GM21390 (cell line): ENCODE measurements around the gene GOLGA8T.
"Not testable (repeated sequence)": the region's sequence is repeated elsewhere in the genome, so short reads cannot be mapped to it uniquely, and the experiment has no call there.

ENCODE experiments used
- ATAC-seq: cut with Tn5 transposase; IDR thresholded peaks from one replicate; pipeline ENCODE4 v1.9.1; 2021; ENCODE audit not compliant: unreplicated experiment

The GOLGA8T gene, protein sequence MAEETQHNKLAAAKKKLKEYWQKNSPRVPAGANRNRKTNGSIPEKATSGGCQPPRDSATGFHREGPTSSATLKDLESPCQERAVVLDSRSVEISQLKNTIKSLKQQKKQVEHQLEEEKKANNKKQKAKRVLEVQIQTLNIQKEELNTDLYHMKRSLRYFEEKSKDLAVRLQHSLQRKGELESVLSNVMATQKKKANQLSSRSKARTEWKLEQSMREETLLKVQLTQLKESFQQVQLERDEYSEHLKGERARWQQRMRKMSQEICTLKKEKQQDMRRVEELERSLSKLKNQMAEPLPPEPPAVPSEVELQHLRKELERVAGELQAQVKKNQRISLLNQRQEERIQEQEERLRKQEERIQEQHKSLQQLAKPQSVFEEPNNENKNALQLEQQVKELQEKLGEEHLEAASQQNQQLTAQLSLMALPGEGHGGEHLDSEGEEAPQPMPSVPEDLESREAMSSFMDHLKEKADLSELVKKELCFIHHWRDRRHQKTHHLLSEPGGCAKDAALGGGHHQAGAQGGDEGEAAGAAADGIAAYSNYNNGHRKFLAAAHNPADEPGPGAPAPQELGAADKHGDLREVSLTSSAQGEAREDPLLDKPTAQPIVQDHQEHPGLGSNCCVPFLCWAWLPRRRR

DNA sequence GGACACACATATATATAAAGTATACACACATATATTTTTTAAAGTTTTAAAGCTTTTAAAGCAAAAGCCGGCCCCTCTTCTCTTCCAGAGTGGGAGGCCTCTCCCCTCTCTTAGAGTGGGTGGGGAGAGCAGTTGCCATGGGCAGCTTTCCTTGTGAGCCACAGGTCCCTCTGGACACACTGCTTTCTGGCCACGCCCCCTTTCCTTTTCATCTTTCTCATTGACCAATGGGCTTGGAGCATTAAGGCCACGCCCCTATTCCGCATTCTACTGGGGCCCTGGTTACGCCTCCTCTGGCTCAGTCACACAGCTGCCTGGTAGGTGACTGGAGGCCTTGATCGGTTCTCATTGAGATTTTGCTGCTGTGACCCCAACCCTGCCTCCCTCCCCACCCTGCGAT lies at the start of gene GOLGA8T:
TSS of gene GOLGA8T (plus strand) at position 301 of the 400 bp plus-strand sequence. CDS start at position 399, 98 bp downstream.
- not testable (repeated sequence) for ATAC-seq

DNA sequence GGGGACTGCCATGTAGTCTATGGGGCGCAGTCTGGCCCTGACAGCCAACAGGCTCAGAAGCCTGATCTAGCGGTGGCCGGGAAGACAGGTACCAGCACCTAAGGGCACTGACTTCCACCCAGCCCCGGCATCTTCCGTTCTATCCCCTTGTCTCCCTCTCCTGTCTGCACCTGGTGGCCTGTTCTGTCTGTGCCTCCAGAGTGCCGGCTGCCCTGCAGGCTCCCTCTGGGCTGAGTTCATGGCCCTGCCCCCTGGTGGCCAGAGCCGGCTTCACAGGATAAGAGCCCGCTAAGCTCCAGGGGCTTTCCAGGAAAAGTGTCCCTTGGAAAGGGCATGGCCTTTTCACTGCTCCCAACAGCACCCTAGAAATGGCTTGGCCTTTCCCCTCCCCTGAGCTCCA lies 37.0 kb upstream of the GOLGA8T start:
- ATAC-seq: not testable (repeated sequence)

DNA sequence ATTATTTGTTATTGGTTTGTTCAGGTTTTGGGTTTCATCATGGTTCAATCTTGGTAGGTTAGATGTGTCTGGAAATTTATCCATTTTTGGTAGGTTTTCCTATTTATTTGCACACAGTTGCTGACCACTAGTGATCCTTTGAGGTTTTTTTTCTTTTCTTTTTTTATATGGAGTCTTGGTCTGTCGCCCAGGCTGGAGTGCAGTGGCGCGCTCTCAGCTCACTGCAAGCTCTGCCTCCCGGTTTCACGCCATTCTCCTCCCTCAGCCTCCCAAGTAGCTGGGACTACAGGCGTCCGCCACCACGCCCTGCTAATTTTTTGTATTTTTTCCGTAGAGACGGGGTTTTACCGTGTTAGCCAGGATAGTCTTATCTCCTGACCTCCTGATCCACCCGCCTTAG lies 32.0 kb upstream of the GOLGA8T start:
- not testable (repeated sequence) for ATAC-seq

DNA sequence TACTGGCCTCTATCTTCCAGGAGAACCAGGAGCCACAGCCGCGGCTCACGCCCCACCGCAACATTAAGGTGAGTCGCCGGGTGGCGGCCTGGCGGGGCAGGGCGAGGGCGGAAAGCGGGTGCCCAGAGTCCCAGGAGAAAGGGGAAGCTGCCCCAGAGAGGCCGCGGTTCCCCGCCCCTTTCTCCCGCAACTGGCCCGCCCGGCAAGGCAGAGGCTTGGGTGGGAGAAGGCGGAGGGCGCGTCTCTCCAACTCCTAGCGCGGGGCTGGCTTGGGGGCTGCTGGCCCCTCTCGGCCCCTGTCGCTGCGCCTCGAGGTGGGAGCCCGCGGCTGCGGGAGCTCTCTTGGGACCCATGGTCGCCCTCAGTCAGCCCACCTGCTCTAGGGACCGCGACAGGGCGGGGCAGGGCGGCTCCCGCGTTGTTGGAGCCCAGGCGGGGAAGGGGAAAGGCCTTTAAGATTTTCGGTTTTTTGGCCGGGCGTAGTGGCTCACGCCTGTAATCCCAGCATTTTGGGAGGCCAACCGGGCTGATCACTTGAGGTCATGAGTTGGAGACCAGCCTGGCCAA lies 30.8 kb upstream of the GOLGA8T start:
- not testable (repeated sequence) for ATAC-seq

DNA sequence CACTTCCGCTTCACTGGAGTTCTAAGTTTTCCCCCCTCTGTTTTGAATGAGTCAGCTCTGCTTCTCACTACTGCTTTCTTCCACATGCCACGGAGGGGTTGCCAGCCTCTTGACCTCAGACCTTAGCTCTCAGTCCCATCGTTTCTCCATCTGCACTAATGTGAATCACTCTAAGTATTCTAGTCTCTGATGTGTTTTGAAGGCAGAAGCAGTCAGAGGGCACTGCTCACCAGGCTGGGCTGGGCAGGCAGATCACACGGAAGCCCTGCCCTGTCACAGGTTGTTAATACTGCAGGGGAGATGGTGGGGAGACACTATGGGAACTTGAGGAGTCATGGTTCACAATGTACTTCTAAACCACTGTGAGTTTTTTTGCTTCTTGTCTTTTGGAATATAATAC lies 24.3 kb upstream of the GOLGA8T start:
- not testable (repeated sequence) for ATAC-seq

DNA sequence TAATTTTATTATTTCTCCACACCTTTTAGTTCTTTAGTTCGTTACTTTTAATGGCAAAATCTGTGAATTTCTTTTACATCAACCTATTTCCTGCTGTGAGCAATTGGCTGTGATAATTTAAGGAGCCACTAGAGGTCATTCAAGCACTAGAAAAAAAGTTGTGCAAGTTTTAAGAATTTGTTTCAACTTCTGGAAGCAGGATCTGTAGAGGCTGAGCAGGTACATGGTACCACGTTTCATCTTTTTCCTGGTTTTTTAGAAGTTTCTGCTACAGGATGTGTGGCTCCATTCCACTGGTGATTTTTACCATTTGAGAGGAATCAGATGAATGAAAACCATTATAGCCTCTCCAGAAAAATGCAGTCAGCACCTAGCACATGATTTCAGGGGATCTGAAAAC lies 4.8 kb upstream of the GOLGA8T start:
- ATAC-seq: not testable (repeated sequence)

DNA sequence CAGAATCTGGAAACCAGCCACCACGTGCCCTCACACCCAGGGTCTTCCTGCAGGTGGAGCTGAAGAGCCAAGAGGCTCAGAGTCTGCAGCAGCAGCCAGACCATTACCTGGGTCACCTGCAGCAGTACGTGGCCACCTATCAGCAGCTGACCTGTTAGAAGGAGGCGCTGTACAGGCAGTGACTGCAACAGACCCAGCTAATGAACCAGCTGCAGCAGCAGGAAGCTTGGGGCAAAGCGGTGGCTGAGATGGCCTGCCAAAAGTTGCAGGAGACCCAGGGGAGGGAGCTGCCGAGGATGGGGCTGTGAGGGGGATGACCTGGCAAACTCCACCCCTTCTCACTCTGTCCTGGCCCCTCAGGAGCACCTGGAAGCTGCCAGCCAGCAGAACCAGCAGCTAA lies 8.4 kb downstream of the GOLGA8T start:
- not testable (repeated sequence) for ATAC-seq

DNA sequence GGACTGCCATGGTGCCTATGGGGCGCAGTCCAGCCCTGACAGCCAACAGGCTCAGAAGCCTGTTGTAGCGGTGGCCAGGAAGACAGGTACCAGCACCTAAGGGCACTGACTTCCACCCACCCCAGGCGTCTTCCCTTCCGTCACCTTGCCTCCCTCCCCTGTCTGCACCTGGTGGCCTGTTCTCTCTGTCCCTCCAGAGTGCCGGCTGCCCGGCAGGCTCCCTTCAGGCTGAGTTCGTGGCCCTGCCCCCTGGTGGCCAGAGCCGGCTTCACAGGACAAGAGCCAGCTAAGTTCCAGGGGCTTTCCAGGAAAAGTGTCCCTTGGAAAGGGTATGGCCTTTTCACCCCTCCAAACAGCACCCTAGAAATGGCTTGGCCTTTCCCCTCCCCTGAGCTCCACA lies 15.0 kb downstream of the GOLGA8T start:
- ATAC-seq: not testable (repeated sequence)

DNA sequence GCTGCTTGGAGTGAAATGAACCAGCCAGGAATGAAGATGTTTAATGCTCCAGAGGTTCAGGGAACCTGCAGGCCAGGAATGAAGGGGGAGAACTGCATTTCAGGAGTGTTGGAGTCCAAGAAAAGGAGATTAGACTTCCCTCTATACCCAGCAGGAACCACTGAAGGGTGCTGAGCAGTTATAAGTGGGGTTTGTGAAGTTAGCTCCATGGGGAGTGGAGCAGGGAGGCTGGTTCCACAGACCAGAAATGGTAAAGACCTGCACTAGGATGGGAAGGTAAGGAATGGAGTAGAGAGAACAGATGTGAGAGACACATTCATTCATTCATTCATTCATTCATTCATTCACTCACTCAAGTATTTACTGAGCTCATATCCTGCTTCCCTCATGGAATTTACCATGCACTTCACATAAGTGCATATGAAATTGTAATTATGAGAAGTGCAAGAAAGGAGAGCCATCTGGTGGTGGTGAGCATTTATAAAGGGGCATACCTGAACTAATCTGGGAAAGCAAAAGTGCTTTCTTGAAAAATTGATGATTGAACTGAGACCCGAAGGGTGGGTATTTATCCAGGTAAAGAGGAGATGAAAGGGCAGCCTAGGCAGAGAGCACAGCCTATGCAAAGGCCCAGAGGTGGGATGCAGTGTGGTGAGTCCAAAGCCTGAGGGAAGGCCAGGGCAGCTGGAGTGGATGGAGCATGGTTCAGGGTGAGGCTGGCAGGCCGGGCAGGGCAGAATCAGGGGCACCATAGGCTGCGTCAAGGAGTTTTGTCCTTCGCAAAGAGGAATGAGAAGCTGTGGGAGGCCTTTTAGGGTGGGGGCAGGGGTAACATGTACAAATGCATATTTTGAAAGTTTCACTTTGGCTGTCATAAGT lies 27.9 kb downstream of the GOLGA8T start:
- ATAC-seq: not testable (repeated sequence)

DNA sequence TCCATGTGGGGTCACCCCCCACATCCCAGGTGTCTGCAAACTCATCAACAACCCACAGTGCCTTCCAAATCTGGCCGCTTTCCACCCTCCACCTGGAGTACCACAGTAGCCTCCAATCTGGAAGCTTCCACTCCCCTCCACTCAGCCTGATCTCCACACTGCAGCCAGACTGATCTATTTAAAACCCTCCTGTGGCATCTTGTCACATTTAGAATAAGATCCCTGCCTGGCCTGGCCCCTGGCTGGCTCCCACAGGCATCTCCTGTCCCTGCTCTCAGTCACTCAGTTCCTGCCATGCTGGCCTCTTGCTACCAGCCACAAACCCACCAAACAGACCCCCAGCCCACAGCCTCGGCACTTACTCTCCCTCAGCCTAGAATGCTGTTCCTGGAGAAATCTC lies 28.9 kb downstream of the GOLGA8T start:
- ATAC-seq: not testable (repeated sequence)

DNA sequence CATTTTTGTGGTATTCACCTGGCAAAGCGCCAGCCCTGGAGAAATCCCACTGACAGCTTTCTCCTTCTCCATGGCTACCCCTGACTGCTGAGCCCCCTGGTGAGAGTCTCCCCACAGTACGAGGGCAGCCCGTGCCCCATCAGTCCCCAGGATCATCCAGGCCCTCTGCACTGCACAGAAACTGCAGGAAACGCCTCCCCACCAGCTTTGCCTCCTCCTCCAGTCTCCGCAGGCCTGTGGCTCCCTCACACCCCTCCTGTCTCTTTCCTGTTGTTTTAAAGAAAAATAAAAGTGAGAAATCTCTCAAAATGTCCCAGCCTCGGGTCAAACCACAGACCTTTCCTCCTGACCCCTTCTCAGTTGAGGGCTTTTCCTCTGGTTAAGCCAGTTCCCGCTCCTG lies 29.4 kb downstream of the GOLGA8T start:
- ATAC-seq: not testable (repeated sequence)

DNA sequence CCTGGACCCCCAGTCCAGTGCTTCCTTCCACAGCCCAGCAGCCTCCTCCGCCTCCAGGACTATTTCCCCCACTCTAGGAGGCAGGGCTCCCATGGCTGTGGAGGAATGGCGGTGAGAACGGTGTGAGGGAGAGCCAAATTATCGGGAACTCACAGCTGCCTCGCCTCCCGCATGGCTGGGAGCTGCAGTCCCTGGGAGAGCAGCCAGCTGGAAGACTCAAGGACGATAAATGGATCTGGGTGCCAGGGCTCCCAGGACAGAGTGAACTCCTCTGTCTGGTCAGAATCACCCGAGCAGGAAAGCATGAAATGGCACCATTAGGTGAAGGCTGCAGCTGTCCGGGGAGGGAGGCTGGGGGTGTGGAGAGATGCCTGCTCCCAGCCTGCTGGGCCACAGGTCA lies 32.6 kb downstream of the GOLGA8T start:
- not testable (repeated sequence) for ATAC-seq

DNA sequence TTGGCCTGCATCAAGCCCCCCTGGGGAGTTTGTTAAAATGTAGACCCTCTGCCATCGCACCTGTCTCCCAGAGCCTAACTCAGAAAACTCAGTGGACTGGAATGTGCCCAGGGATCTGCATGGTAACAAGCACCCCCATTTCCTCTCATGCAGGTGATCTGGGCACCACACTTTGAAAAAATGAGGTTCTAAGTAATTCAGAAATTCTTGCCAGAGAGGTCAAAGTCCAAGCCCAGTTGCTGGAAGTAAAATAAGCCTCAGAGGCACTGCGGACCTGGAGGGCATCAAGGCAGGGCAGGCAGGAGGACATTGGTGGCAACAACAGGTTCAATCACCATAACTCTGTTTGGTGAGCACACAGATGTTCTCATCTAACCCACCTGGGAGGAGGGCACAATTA lies 33.0 kb downstream of the GOLGA8T start:
- not testable (repeated sequence) for ATAC-seq

DNA sequence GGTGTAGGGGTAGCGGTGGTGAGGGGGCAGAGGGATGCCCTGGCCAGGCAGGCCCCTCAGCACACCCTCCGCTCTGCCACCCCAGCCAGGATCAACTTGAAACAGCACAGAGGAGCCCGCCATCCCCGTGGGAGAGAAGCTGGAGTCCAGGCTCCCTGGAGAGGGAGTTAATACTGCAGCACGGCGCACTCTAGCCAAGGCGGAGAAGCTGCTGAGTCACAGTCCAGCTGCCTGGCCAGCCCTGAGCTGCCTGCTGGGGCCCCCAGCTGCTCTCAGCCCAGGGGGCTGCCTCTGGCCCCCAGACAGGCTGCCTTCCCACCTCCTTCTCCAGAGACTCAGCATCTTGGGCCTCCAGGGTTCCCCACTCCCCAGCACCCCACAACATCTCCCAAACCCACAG lies 36.6 kb downstream of the GOLGA8T start:
- not testable (repeated sequence) for ATAC-seq

DNA sequence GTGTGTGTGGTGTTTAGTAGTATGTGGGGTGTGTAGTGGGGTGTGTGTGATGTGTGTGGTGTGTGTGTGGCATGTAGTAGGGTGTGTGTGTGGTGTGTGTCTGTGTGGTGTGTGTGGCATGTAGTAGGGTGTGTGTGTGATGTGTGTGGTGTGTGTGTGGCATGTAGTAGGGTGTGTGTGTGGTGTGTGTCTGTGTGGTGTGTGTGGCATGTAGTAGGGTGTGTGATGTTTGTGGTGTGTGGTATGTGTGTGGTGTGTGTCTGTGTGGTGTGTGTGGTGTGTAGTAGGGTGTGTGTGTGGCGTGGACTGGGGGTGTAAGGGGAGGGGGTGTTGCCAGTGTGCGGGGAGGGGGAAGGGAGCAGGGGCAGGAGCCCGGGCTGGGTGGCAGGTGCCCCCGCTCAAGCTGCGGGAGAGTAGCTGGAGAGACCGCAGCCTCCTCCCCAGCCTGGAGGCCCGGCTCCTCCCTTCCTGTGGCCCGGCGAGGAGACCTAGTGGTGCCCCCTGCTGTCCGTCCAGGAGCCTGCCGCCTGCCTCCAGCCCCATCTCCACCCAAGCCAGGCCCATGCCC lies 38.3 kb downstream of the GOLGA8T start:
- ATAC-seq: not testable (repeated sequence)

DNA sequence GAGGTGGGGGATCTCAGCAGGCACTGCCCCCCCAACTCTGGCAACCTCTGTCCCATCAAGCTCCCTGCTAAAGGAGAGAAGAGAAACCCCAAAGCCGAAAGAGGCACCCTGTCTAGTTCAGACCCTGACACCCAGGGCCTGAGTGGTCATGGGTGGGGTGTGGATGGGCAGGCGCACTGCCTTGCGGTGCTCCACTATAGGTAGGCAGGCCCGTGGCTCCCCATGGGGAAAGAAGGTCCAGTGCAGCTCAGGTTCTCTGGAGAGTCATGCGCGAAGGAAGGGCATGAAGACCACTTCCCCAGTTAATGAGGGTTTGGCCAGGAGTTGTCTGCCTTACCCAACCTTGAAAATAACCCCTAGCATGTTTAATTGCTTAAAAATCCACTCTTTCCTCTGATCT lies 40.4 kb downstream of the GOLGA8T start:
- not testable (repeated sequence) for ATAC-seq

DNA sequence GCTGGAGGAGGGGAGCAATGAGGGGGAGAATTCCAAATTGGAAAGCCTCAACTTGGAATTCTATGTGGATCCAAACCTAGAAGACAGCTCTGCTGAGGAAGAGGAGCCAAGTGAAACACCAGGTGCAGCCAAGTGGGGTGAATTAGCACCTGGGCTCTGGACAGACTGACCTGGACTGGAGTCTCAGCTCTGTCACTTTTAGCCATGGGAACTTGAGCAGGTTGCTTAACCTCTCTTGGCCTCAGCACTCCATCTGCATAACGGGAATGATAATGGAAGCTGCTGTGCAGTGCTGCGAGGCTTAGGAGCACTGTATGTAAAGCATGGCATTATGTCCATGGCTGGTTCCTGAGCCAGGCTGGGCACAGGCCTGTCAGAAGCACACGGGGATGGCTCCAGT lies 41.8 kb downstream of the GOLGA8T start:
- not testable (repeated sequence) for ATAC-seq

DNA sequence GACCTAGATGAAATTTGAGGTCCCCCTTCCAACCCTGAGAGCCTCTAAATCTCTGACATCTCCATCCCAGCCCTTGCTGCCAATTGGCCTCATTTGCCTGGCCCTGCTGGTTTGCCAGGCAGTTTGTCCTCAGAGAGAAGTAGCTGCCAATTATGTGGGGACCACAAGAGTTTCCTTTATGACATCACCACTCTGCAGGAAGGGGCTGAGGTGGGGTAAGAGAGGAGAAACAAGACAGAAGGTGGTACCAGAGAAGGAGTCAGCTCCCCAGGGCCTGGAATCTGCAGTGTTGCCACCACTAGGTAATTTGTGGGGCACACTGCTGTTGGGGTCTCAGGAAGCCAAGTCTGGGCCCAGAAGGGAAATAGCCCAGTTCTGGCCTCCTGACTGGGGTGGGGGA lies 45.0 kb downstream of the GOLGA8T start:
- ATAC-seq: not testable (repeated sequence)

DNA sequence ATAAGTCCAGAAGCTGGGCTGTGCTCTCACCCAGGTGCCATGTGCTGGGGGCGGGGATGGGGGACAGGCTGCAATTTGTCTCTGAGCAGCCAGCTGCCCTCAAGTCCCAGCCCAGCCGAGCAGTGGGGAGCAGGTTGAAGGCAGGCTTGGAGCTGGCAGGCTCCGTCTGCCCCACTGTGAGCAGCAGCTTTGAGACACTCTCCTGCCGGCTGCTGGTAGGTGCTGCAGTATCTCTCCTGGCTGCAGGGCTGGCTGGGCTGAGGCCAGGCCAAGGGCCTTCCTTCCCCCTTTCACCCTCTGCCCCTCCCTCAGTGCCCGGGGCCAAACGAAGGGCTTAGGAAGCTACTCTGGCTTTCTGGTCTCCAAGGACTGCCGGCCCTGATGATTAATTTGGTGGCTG lies 50.6 kb downstream of the GOLGA8T start:
- ATAC-seq: not testable (repeated sequence)

DNA sequence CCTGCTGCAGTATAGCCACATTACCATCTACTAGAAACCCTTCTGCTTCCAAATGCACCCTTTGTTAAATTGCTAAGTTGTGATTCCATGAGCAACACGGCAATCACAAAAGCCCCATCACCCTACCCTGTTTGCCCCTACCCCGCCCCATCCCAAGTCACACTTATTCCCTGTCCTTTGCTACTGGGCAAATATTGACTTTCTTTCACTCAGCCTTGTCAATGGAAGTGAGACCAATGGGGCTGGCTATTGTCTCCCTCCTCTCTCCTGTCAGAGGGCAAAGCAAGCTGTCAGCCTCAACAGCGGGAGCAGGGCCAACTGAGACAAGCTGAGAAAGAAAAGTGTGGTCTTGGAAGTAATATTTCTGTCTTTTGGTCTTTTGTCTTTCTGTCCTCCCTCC lies 52.6 kb downstream of the GOLGA8T start:
- ATAC-seq: not testable (repeated sequence)

DNA sequence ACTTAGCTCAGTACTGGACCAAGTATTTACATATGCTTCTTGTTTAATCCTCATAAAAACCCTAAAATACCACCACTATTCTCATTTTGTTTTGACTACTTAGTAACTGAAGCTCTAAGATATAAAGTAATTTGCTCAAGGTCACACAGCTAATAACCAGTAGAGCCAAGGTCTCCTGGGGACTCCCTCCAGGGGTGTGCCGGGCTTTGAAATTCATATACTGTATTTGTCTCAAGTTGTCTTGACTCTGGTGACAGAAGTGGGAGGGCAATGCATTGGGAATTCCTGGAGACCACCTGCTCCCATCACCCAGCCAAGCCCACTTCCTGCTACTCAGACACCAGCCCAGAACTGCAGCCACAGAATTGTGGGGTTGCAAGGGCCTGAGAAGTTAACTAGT lies 54.9 kb downstream of the GOLGA8T start:
- not testable (repeated sequence) for ATAC-seq
